GM13976 (cell line): ENCODE results near the gene CASZ1.

ENCODE experiments used
- DNase-seq: peaks from one replicate; pipeline ENCODE4 v3.0.0; 2012; ENCODE audit warnings: low spot score
- CTCF ChIP-seq: IDR thresholded peaks from 2 replicates; pipeline ENCODE4 v1.5.1; 2012; ENCODE audit warnings: borderline replicate concordance, mild to moderate bottlenecking; ENCODE audit not compliant: insufficient read depth; ENCODE audit errors: extremely low read depth, missing control alignments, control extremely low read depth
- in situ Hi-C: fragments of 300-500 bp; cut with MboI; formaldehyde crosslinking; loops from one replicate; pipeline ENCODE4 v1.12.0; 2022; ENCODE audit warnings: low sequenced_read_pairs, mixed read lengths, inconsistent platforms; ENCODE audit not compliant: unreplicated experiment

The CASZ1 gene

GRCh38 chr1:10796029-10796944, at the start of gene CASZ1:
TSS of gene CASZ1 (minus strand) at chr1:10796646. CDS start at chr1:10693889, 102,757 bp downstream.
- TF ChIP-seq CTCF = no peak
- DNase-seq = peak; percentile 48
- in situ Hi-C loops = no loop called here

- DNase-seq = no peak
- in situ Hi-C loops = no loop called here
- no peak for TF ChIP-seq CTCF
These were observed 47.3 kb upstream of the CASZ1 start for GRCh38 chr1:10843697-10844096.

GRCh38 chr1:10841118-10841517, 44.7 kb upstream of the CASZ1 start:
- no peak for DNase-seq
- TF ChIP-seq CTCF = no peak
- in situ Hi-C loops = no loop called here

- no peak for TF ChIP-seq CTCF
- no peak for DNase-seq
- in situ Hi-C loops = no loop called here
These were observed 42.8 kb upstream of the CASZ1 start for GRCh38 chr1:10839188-10839770.

- no peak for DNase-seq
- in situ Hi-C loops = no loop called here
- TF ChIP-seq CTCF = no peak
These were observed 42.1 kb upstream of the CASZ1 start for GRCh38 chr1:10838541-10838940.

GRCh38 chr1:10836726-10837125, 40.3 kb upstream of the CASZ1 start:
- in situ Hi-C loops = no loop called here
- DNase-seq = no peak
- no peak for TF ChIP-seq CTCF
